BLaER1 treated with 17β-estradiol and CSF1 and Interleukin-3, amounts not matched to agents 10 nM and 100 nM (cell line): ENCODE data around the gene SLC22A9.
"Not testable (repeated sequence)": the region's sequence is repeated elsewhere in the genome, so short reads cannot be mapped to it uniquely, and the experiment has no call there.

Experiments used
- H3K27ac ChIP-seq, 11 experiments: shearing (Covaris generic); formaldehyde crosslinking; 2 replicates each; pipeline ENCODE4 v1.8.1; 2022
- H3K27me3 ChIP-seq, 11 experiments: shearing (Covaris generic); formaldehyde crosslinking; 2 replicates each; pipeline ENCODE4 v1.8.1; 2022
- H3K36me3 ChIP-seq, 11 experiments: shearing (Covaris generic); formaldehyde crosslinking; 2 replicates each; pipeline ENCODE4 v1.8.1; 2022
- H3K4me1 ChIP-seq, 10 experiments: shearing (Covaris generic); formaldehyde crosslinking; 2 replicates each; pipeline ENCODE4 v1.8.1; 2022
- H3K4me2 ChIP-seq, 11 experiments: shearing (Covaris generic); formaldehyde crosslinking; 2 replicates each; pipeline ENCODE4 v1.8.1; 2022
- H3K4me3 ChIP-seq, 10 experiments: shearing (Covaris generic); formaldehyde crosslinking; 2 replicates each; pipeline ENCODE4 v1.8.1; 2022
- H3K9ac ChIP-seq, 11 experiments: shearing (Covaris generic); formaldehyde crosslinking; 2 replicates each; pipeline ENCODE4 v1.8.1; 2022
- H3K9me3 ChIP-seq, 11 experiments: shearing (Covaris generic); formaldehyde crosslinking; replicated peaks in 1 of 11; 2 replicates each; pipeline ENCODE4 v1.8.1; 2022
- H4K20me1 ChIP-seq, 11 experiments: shearing (Covaris generic); formaldehyde crosslinking; 2 replicates each; pipeline ENCODE4 v1.8.1; 2022
- Cebpa-rat ChIP-seq, 11 experiments: shearing (Covaris generic); IDR thresholded peaks; 2 replicates each; pipeline ENCODE4 v1.8.1; 2022

SLC22A9 gene

DNA sequence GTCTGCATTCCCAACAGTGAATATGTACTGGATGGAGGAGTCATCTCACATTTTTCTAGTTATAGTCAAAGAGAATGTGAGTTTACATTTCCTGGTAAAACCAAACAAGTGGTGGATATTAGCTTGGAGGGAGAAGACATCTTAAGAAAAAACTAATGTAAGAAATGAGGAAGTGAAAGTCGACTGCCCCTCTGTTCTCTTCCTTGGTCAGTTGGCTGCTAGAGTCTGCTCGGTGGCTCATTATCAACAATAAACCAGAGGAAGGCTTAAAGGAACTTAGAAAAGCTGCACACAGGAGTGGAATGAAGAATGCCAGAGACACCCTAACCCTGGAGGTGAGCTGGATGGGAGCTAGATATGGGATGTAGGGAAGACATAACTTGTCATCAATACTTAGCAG, 5.8 kb downstream of the SLC22A9 start:
- Histone ChIP-seq H3K9ac (no peak overlapping the region), H3K9me3 (no peaks in the 10 kb centered on the region), H3K4me3 (no peak overlapping the region), H3K27me3 (no peaks in the 10 kb centered on the region), H3K27ac (no peak overlapping the region), H3K4me1 (peaks cover 9 to 13% (median 10%) of the 10 kb centered on the region in 10 experiments; a peak in 19 of 20 replicates), H3K4me2 (peak overlapping the region; percentile 1 to 54 (median 32); a peak in 17 of 22 replicates), H3K36me3 (no peaks in the 10 kb centered on the region), H4K20me1 (no peaks in the 10 kb centered on the region)
- TF ChIP-seq Cebpa-rat (IDR thresholded peaks at IDR 0.05) = no peak

GRCh38 chr11:63380130-63380529, 10.5 kb downstream of the SLC22A9 start:
- no peaks in the 10 kb centered on the region for H3K27me3 ChIP-seq
- H3K4me1 ChIP-seq = peaks cover 8 to 10% (median 8%) of the 10 kb centered on the region in 10 experiments; a peak in 19 of 20 replicates
- no peak overlapping the region for H3K27ac ChIP-seq
- H4K20me1 ChIP-seq = no peaks in the 10 kb centered on the region
- no peak overlapping the region for H3K4me3 ChIP-seq
- no peak overlapping the region for H3K9ac ChIP-seq
- no peaks in the 10 kb centered on the region for H3K9me3 ChIP-seq
- TF ChIP-seq Cebpa-rat (IDR thresholded peaks at IDR 0.05) = no peak
- H3K4me2 ChIP-seq = no peak overlapping the region
- H3K36me3 ChIP-seq = no peaks in the 10 kb centered on the region

- TF ChIP-seq Cebpa-rat (IDR thresholded peaks at IDR 0.05) = no peak
- H4K20me1 ChIP-seq = no peaks in the 10 kb centered on the region
These were observed 26.1 kb downstream of the SLC22A9 start for GRCh38 chr11:63395697-63396096.

GRCh38 chr11:63404161-63404935, 34.8 kb downstream of the SLC22A9 start:
- no peak overlapping the region for H3K9ac ChIP-seq
- no peak overlapping the region for H3K4me2 ChIP-seq
- no peaks in the 10 kb centered on the region for H3K4me1 ChIP-seq
- no peak overlapping the region for H3K27ac ChIP-seq
- no peaks in the 10 kb centered on the region for H3K9me3 ChIP-seq
- H3K27me3 ChIP-seq = no peaks in the 10 kb centered on the region
- no peak for TF ChIP-seq Cebpa-rat (IDR thresholded peaks at IDR 0.05)
- H3K4me3 ChIP-seq = no peak overlapping the region
- no peaks in the 10 kb centered on the region for H4K20me1 ChIP-seq
- no peaks in the 10 kb centered on the region for H3K36me3 ChIP-seq

More at GRCh38 chr11:63395697-63396096, 26.1 kb downstream of the SLC22A9 start:
- Histone ChIP-seq H3K4me3 (no peak overlapping the region), H3K4me1 (no peaks in the 10 kb centered on the region), H3K27ac (no peak overlapping the region), H3K9me3 (no peaks in the 10 kb centered on the region; a peak in 1 of 22 replicates), H3K27me3 (no peaks in the 10 kb centered on the region), H3K9ac (no peak overlapping the region), H3K4me2 (no peak overlapping the region), H3K36me3 (no peaks in the 10 kb centered on the region)

GRCh38 chr11:63405114-63405513, 35.5 kb downstream of the SLC22A9 start:
- Histone ChIP-seq H3K9me3 (no peaks in the 10 kb centered on the region), H4K20me1 (no peaks in the 10 kb centered on the region), H3K27me3 (no peaks in the 10 kb centered on the region), H3K4me2 (no peak overlapping the region), H3K4me3 (no peak overlapping the region), H3K36me3 (no peaks in the 10 kb centered on the region), H3K4me1 (no peaks in the 10 kb centered on the region), H3K9ac (no peak overlapping the region), H3K27ac (no peak overlapping the region)
- TF ChIP-seq Cebpa-rat (IDR thresholded peaks at IDR 0.05) = no peak

DNA sequence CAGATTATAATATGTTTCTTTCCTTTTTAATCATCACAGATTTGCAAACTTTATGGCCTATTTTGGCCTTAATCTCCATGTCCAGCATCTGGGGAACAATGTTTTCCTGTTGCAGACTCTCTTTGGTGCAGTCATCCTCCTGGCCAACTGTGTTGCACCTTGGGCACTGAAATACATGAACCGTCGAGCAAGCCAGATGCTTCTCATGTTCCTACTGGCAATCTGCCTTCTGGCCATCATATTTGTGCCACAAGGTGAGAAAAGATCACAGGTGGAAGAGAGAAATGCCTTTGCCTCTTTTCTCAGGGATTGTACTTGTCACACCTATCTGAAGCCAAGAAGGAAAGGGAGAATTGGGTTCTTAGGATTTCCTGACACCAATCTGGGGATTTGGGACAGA, 36.9 kb downstream of the SLC22A9 start:
- H3K27ac ChIP-seq = no peak overlapping the region
- H3K36me3 ChIP-seq = no peaks in the 10 kb centered on the region
- no peak overlapping the region for H3K4me2 ChIP-seq
- H3K4me1 ChIP-seq = no peaks in the 10 kb centered on the region
- peaks cover 0 to 4% (median 0%) of the 10 kb centered on the region in 11 experiments; a peak in 2 of 22 replicates for H3K9me3 ChIP-seq
- H4K20me1 ChIP-seq = no peaks in the 10 kb centered on the region
- H3K4me3 ChIP-seq = no peak overlapping the region
- no peaks in the 10 kb centered on the region for H3K27me3 ChIP-seq
- H3K9ac ChIP-seq = no peak overlapping the region
- no peak for TF ChIP-seq Cebpa-rat (IDR thresholded peaks at IDR 0.05)

- Histone ChIP-seq H3K27ac (no peak overlapping the region), H3K36me3 (no peaks in the 10 kb centered on the region), H4K20me1 (no peaks in the 10 kb centered on the region), H3K4me3 (no peak overlapping the region), H3K4me2 (0 out of 22 replicates have a peak overlapping the region, but pooled peaks of 1 of the 11 experiments have one; percentile 9), H3K4me1 (no peaks in the 10 kb centered on the region), H3K27me3 (no peaks in the 10 kb centered on the region), H3K9me3 (peaks cover 4 to 12% (median 11%) of the 10 kb centered on the region in 11 experiments; a peak in 17 of 22 replicates), H3K9ac (no peak overlapping the region)
- no peak for TF ChIP-seq Cebpa-rat (IDR thresholded peaks at IDR 0.05)
These were observed 47.7 kb downstream of the SLC22A9 start for GRCh38 chr11:63417174-63417852.

- TF ChIP-seq Cebpa-rat (IDR thresholded peaks at IDR 0.05) = no peak
- Histone ChIP-seq H3K4me1 (no peaks in the 10 kb centered on the region), H3K4me2 (no peak overlapping the region), H3K4me3 (no peak overlapping the region), H3K27me3 (no peaks in the 10 kb centered on the region), H3K9ac (no peak overlapping the region), H3K9me3 (peaks cover 0 to 14% (median 6%) of the 10 kb centered on the region in 11 experiments; a peak in 9 of 22 replicates), H4K20me1 (no peaks in the 10 kb centered on the region), H3K36me3 (no peaks in the 10 kb centered on the region), H3K27ac (no peak overlapping the region)
These were observed 58.5 kb downstream of the SLC22A9 start for GRCh38 chr11:63427971-63428508.

DNA sequence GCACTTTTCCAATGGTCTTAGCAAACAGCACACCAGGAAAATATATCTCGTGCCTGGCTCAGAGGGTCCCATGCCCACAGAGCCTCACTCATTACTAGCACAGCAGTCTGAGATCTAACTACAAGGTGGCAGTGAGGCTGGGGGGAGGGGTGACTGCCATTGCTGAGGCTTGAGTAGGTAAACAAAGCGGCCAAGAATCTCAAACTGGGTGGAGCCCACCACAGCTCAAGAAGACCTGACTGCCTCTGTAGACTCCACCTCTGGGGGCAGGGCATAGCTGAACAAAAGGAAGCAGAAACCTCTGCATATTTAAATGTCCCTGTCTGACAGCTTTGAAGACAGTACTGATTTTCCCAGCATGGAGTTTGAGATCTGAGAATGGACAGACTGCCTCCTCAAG, 61.1 kb downstream of the SLC22A9 start:
- not testable (repeated sequence) for H3K27me3 ChIP-seq, H3K4me2 ChIP-seq, H3K4me1 ChIP-seq, H3K27ac ChIP-seq, H4K20me1 ChIP-seq, H3K36me3 ChIP-seq, H3K4me3 ChIP-seq, H3K9ac ChIP-seq
- H3K9me3 ChIP-seq = peaks cover 0 to 14% (median 6%) of the 10 kb centered on the region in 11 experiments; a peak in 9 of 22 replicates

GRCh38 chr11:63435351-63435750, 65.8 kb downstream of the SLC22A9 start:
- not testable (repeated sequence) for H3K4me3 ChIP-seq, H3K4me1 ChIP-seq, H3K27ac ChIP-seq, H3K4me2 ChIP-seq, H3K27me3 ChIP-seq, H4K20me1 ChIP-seq, H3K36me3 ChIP-seq, H3K9ac ChIP-seq, H3K9me3 ChIP-seq

- not testable (repeated sequence) for H3K4me2 ChIP-seq
These were observed 66.2 kb downstream of the SLC22A9 start for GRCh38 chr11:63435831-63436230.

More at GRCh38 chr11:63435831-63436230, 66.2 kb downstream of the SLC22A9 start:
- H3K9ac ChIP-seq, H3K4me3 ChIP-seq, H3K27ac ChIP-seq, H3K4me1 ChIP-seq, H3K36me3 ChIP-seq, H4K20me1 ChIP-seq, H3K27me3 ChIP-seq, H3K9me3 ChIP-seq: not testable (repeated sequence)
